Parathyroid adenoma (tissue), 2 donors: Measurements from ENCODE around the gene DNAH10.

Experiments used
- H2AFZ ChIP-seq: fragments of 300-600 bp; sonication (generic); one replicate; pipeline ENCODE4 v1.7.0; 2017; ENCODE audit warnings: antibody characterized with exemption, mild to moderate bottlenecking
- H3K27ac ChIP-seq: fragments of 300-600 bp; sonication (generic); one replicate; pipeline ENCODE4 v1.7.0; 2017
- H3K27me3 ChIP-seq: fragments of 300-600 bp; sonication (generic); one replicate; pipeline ENCODE4 v1.7.0; 2017; ENCODE audit warnings: low read length; ENCODE audit not compliant: control insufficient read depth, insufficient read depth
- H3K36me3 ChIP-seq: fragments of 300-600 bp; sonication (generic); one replicate; pipeline ENCODE4 v1.7.0; 2017; ENCODE audit warnings: low read length; ENCODE audit not compliant: control insufficient read depth, insufficient read depth
- H3K4me1 ChIP-seq: fragments of 300-600 bp; sonication (generic); one replicate; pipeline ENCODE4 v1.7.0; 2017; ENCODE audit warnings: control low read depth
- H3K4me2 ChIP-seq: fragments of 300-600 bp; sonication (generic); one replicate; pipeline ENCODE4 v1.7.0; 2017; ENCODE audit warnings: low read length
- H3K4me3 ChIP-seq: fragments of 300-600 bp; sonication (generic); one replicate; pipeline ENCODE4 v1.7.0; 2017; ENCODE audit warnings: low read depth, low read length
- H3K79me2 ChIP-seq: fragments of 300-600 bp; sonication (generic); one replicate; pipeline ENCODE4 v1.7.0; 2017; ENCODE audit warnings: control low read depth
- H3K9ac ChIP-seq: fragments of 300-600 bp; sonication (generic); one replicate; pipeline ENCODE4 v1.7.0; 2017; ENCODE audit warnings: mild to moderate bottlenecking
- H3K9me3 ChIP-seq: fragments of 300-600 bp; sonication (generic); one replicate; pipeline ENCODE4 v1.7.0; 2017; ENCODE audit warnings: low read length; ENCODE audit not compliant: control insufficient read depth
- CTCF ChIP-seq: fragments of 300-600 bp; sonication (generic); IDR thresholded peaks from one replicate; pipeline ENCODE4 v1.7.0; 2017; ENCODE audit warnings: antibody characterized with exemption, mild to moderate bottlenecking
- donor health status: primary hyperparathyroidism.

The DNAH10 gene

GRCh38 chr12:123951467-123951866 is 189.4 kb downstream of the DNAH10 start:
- Histone ChIP-seq H3K9ac (no peak overlapping the region), H3K4me3 (no peak overlapping the region), H3K9me3 (no peaks in the 10 kb centered on the region), H3K79me2 (peaks cover 38% of the 10 kb centered on the region), H3K4me1 (no peaks in the 10 kb centered on the region), H2AFZ (no peak overlapping the region), H3K27ac (no peak overlapping the region), H3K36me3 (no peaks in the 10 kb centered on the region), H3K27me3 (no peaks in the 10 kb centered on the region), H3K4me2 (no peak overlapping the region)
- TF ChIP-seq CTCF: no peak

GRCh38 chr12:123952037-123952436 is 189.9 kb downstream of the DNAH10 start:
- Histone ChIP-seq H3K36me3 (no peaks in the 10 kb centered on the region), H3K27ac (no peak overlapping the region), H3K27me3 (no peaks in the 10 kb centered on the region), H3K9me3 (no peaks in the 10 kb centered on the region), H3K79me2 (peaks cover 38% of the 10 kb centered on the region), H3K4me2 (no peak overlapping the region), H3K4me3 (no peak overlapping the region), H2AFZ (no peak overlapping the region), H3K9ac (no peak overlapping the region), H3K4me1 (no peaks in the 10 kb centered on the region)
- no peak for TF ChIP-seq CTCF

- H3K9ac ChIP-seq: no peak overlapping the region
- H2AFZ ChIP-seq: no peak overlapping the region
- H3K27me3 ChIP-seq: no peaks in the 10 kb centered on the region
- TF ChIP-seq CTCF: no peak
- H3K4me2 ChIP-seq: no peak overlapping the region
- no peaks in the 10 kb centered on the region for H3K9me3 ChIP-seq
- H3K36me3 ChIP-seq: no peaks in the 10 kb centered on the region
- peaks cover 31% of the 10 kb centered on the region for H3K79me2 ChIP-seq
- no peak overlapping the region for H3K4me3 ChIP-seq
- no peak overlapping the region for H3K27ac ChIP-seq
- H3K4me1 ChIP-seq: no peaks in the 10 kb centered on the region
Observed at GRCh38 chr12:123954647-123955350, 192.7 kb downstream of the DNAH10 start.

- Histone ChIP-seq H3K27me3 (no peaks in the 10 kb centered on the region), H3K4me2 (no peak overlapping the region), H3K4me1 (no peaks in the 10 kb centered on the region), H3K36me3 (no peaks in the 10 kb centered on the region), H3K27ac (no peak overlapping the region), H3K4me3 (no peak overlapping the region), H3K9me3 (no peaks in the 10 kb centered on the region), H2AFZ (no peak overlapping the region), H3K79me2 (peaks cover 36% of the 10 kb centered on the region), H3K9ac (no peak overlapping the region)
- TF ChIP-seq CTCF: no peak
Observed at GRCh38 chr12:123956249-123956648, 194.1 kb downstream of the DNAH10 start.

GRCh38 chr12:123957196-123957595 is 195.1 kb downstream of the DNAH10 start:
- Histone ChIP-seq H2AFZ (no peak overlapping the region), H3K4me3 (no peak overlapping the region), H3K79me2 (peaks cover 40% of the 10 kb centered on the region), H3K4me2 (no peak overlapping the region), H3K36me3 (no peaks in the 10 kb centered on the region), H3K27ac (no peak overlapping the region), H3K4me1 (no peaks in the 10 kb centered on the region), H3K9ac (no peak overlapping the region), H3K9me3 (no peaks in the 10 kb centered on the region), H3K27me3 (no peaks in the 10 kb centered on the region)
- TF ChIP-seq CTCF: no peak
